Measurements from ENCODE around the gene SPTBN1.

SPTBN1 gene

DNA sequence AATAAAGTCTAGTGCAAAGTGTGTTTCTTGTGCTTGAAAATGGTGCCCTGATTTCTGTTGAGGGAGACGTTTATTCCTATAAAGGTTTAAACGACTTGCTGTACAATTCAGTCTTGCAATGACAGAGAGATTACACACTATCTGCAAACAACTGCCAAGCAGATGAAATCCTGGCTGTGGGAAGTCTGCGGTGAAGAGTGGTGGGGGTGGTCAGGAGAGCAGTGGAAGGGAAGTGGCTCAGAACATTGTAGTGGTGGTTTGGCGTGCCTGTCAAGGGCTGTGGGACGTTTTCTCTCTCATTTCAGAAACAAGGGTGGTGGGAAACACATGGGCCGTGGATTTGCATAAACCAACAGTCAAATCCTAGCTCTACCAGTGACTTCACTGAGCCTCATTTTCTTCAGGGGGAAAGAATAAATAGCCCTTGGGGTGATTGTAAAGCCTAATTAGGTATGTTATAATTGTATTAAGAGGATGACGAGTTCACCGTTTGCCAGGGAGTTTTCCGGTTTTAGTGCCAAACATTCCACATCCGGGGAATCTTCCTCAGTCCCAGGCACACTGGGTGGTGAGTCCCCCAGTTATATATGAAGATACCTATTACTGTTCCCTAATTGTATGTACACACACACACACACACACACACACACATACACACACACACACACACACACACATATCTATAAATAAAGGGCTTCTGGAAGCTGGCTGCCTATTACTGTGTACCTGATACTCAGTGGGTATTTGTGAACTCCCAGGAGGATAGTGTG lies 115.0 kb downstream of the SPTBN1 start:
- Histone ChIP-seq H3K27ac (ENCODE audit: low read depth, low read length) (no peak overlapping the region), H3K9ac (ENCODE audit: low read length) (no peak overlapping the region)

GRCh38 chr2:54572262-54572635 lies 116.1 kb downstream of the SPTBN1 start:
- Histone ChIP-seq H3K4me3 (ENCODE audit: low read depth in 1 of 2, low read length in 2 of 2) (no peak overlapping the region), H3K4me1 (ENCODE audit: insufficient read depth, low read length) (peaks cover 66% of the 10 kb centered on the region), H3K9ac (ENCODE audit: low read length) (no peak overlapping the region), H3K27ac (ENCODE audit: low read depth, low read length) (no peak overlapping the region), H3K9me3 (ENCODE audit: low read length) (no peaks in the 10 kb centered on the region), H3K27me3 (ENCODE audit: control insufficient read depth in 1 of 2, insufficient read depth in 2 of 2, low read length in 2 of 2) (no peaks in the 10 kb centered on the region), H3K36me3 (ENCODE audit: insufficient read depth, low read length) (peaks cover 5% of the 10 kb centered on the region)

More for the DNA sequence above, 115.0 kb downstream of the SPTBN1 start:
- H3K36me3 ChIP-seq (ENCODE audit: insufficient read depth, low read length) = peaks cover 5% of the 10 kb centered on the region
- peaks cover 57% of the 10 kb centered on the region for H3K4me1 ChIP-seq (ENCODE audit: insufficient read depth, low read length)
- no peaks in the 10 kb centered on the region for H3K27me3 ChIP-seq (ENCODE audit: control insufficient read depth in 1 of 2, insufficient read depth in 2 of 2, low read length in 2 of 2)
- no peak overlapping the region for H3K4me3 ChIP-seq (ENCODE audit: low read depth in 1 of 2, low read length in 2 of 2)
- no peaks in the 10 kb centered on the region for H3K9me3 ChIP-seq (ENCODE audit: low read length)

DNA sequence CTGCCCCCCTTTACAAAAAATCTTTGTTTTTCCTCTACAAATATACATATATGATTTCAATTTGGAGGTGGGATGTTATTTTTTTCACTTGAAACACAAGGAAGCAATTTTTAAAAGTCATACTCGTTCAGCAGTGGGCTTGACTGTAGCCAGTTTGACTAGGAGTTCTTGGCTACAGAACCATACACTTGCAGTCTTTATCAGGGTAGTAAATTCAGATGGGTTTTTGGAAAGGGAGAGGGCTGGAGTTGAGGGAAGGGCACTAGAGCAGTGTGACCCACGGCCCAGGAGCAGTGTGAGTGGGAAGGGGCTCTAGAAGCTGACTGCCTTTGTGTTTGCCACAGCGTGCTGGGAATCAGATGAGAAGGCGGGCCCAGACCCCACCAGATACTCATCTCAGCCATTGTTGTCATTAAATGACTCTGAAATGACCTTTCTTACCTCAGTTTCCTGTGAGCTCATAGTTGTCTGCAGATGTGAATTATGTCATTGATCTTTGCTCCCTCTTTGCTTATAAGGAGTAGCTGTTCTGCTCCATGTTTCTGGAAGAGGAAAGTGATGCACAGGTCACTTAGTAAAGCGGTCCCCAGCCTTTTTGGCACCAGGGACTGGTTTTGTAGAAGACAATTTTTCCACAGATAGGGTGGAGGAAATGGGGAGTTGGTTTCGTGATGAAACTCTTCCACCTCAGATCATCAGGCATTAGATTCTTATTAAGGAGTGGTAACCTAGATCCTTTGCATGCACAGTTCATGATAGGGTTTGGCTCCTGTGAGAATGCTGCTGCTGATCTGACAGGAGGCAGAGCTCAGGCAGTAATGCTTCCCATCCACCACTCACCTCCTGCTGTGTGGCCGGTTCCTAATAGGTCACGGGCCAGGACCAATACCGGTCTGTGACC lies 116.8 kb downstream of the SPTBN1 start:
- Histone ChIP-seq H3K4me1 (ENCODE audit: insufficient read depth, low read length) (peaks cover 73% of the 10 kb centered on the region), H3K27ac (ENCODE audit: low read depth, low read length) (no peak overlapping the region), H3K9me3 (ENCODE audit: low read length) (no peaks in the 10 kb centered on the region), H3K9ac (ENCODE audit: low read length) (no peak overlapping the region), H3K27me3 (ENCODE audit: control insufficient read depth in 1 of 2, insufficient read depth in 2 of 2, low read length in 2 of 2) (no peaks in the 10 kb centered on the region), H3K4me3 (ENCODE audit: low read depth in 1 of 2, low read length in 2 of 2) (no peak overlapping the region), H3K36me3 (ENCODE audit: insufficient read depth, low read length) (peaks cover 5% of the 10 kb centered on the region)

DNA sequence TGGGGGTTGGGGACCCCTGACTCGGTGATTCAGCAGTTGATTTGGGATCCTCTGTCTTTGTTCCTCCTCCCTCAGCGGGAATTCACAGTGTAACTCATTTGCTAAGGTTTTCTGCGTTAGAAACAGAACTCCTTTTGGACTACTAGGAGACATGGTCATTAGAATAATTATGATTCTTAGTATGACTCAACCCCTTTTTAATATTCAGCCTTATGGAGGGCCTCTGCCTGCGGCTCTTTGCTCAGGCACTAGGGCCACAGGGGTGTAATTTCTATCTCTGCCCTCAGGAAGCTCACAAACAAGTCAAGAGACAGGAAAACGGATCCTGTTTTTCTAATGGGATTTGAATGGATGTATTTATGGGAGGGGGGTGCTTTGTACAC lies 117.4 kb downstream of the SPTBN1 start:
- peaks cover 5% of the 10 kb centered on the region for H3K36me3 ChIP-seq (ENCODE audit: insufficient read depth, low read length)
- no peaks in the 10 kb centered on the region for H3K27me3 ChIP-seq (ENCODE audit: control insufficient read depth in 1 of 2, insufficient read depth in 2 of 2, low read length in 2 of 2)
- peaks cover 77% of the 10 kb centered on the region for H3K4me1 ChIP-seq (ENCODE audit: insufficient read depth, low read length)
- no peak overlapping the region for H3K9ac ChIP-seq (ENCODE audit: low read length)
- no peak overlapping the region for H3K4me3 ChIP-seq (ENCODE audit: low read depth in 1 of 2, low read length in 2 of 2)
- H3K9me3 ChIP-seq (ENCODE audit: low read length) = no peaks in the 10 kb centered on the region
- H3K27ac ChIP-seq (ENCODE audit: low read depth, low read length) = no peak overlapping the region

DNA sequence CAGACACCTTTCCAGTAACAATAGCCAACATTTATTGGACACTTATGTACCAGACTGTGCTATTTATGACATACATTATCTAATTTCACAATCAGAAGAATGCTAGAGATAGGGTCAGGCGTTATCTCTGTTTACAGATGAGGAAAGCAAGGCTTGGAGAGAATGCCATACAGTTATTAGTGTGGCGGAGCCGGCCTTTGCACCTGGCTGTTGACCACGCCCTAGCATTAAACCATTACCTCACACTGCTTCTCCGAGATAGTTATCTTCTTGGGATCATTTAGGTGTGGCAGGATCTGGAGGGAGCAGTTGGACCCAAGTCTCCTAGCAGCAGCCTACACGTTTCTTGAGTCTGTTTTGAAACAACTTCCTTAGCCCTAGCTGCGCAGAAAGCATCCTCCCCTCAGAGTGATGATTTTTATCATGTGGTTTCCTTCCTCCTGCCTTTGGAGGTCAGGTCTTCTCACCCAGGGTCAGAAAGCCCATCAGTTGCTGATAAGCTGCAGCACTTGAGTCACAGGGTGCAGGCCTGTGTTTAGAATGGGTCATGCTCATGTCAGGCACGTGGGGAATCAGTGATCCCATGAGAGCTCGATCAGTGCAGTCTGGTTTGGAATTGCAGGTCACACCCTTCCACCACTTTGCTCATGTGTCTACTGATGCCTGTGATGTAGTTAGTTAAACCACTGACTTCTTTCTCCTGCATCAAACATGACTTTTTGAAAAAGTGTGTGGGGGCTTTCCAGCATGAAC lies 118.2 kb downstream of the SPTBN1 start:
- Histone ChIP-seq H3K4me1 (ENCODE audit: insufficient read depth, low read length) (peaks cover 77% of the 10 kb centered on the region), H3K4me3 (ENCODE audit: low read depth in 1 of 2, low read length in 2 of 2) (no peak overlapping the region), H3K9ac (ENCODE audit: low read length) (no peak overlapping the region), H3K36me3 (ENCODE audit: insufficient read depth, low read length) (peaks cover 5% of the 10 kb centered on the region), H3K27me3 (ENCODE audit: control insufficient read depth in 1 of 2, insufficient read depth in 2 of 2, low read length in 2 of 2) (no peaks in the 10 kb centered on the region), H3K9me3 (ENCODE audit: low read length) (no peaks in the 10 kb centered on the region), H3K27ac (ENCODE audit: low read depth, low read length) (no peak overlapping the region)

GRCh38 chr2:54574860-54575247 lies 118.7 kb downstream of the SPTBN1 start:
- Histone ChIP-seq H3K9ac (ENCODE audit: low read length) (no peak overlapping the region), H3K4me1 (ENCODE audit: insufficient read depth, low read length) (peaks cover 77% of the 10 kb centered on the region), H3K9me3 (ENCODE audit: low read length) (no peaks in the 10 kb centered on the region), H3K36me3 (ENCODE audit: insufficient read depth, low read length) (peaks cover 5% of the 10 kb centered on the region), H3K4me3 (ENCODE audit: low read depth in 1 of 2, low read length in 2 of 2) (no peak overlapping the region), H3K27ac (ENCODE audit: low read depth, low read length) (no peak overlapping the region), H3K27me3 (ENCODE audit: control insufficient read depth in 1 of 2, insufficient read depth in 2 of 2, low read length in 2 of 2) (no peaks in the 10 kb centered on the region)

DNA sequence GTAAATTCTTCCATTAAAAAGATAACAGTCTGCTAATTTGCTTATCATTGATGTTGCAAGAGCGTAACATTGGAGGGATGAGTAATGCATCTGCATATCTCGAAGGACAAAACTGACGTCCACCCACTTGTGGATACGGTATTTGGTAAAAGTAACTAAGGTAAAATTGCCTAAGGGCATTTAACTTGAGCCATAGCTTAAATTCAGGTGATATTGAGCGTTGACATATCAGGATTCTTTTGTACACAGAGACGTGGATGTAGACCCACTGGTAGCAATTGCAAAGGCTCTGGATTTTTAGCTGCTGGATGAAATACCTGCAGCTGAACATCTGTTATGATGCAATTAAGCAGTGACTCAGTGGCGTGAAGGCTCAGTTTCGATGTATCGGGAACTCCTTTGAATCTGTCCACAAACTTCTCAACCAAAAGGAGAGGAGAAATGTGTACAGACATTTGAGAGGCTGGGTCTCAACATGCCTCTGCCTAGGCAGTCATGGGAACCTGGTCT lies 119.3 kb downstream of the SPTBN1 start:
- H3K27ac ChIP-seq (ENCODE audit: low read depth, low read length) = no peak overlapping the region

GRCh38 chr2:54577035-54577434 lies 120.9 kb downstream of the SPTBN1 start:
- Histone ChIP-seq H3K27me3 (ENCODE audit: control insufficient read depth in 1 of 2, insufficient read depth in 2 of 2, low read length in 2 of 2) (no peaks in the 10 kb centered on the region), H3K27ac (ENCODE audit: low read depth, low read length) (no peak overlapping the region), H3K9ac (ENCODE audit: low read length) (no peak overlapping the region), H3K4me1 (ENCODE audit: insufficient read depth, low read length) (peaks cover 60% of the 10 kb centered on the region), H3K4me3 (ENCODE audit: low read depth in 1 of 2, low read length in 2 of 2) (no peak overlapping the region), H3K36me3 (ENCODE audit: insufficient read depth, low read length) (peaks cover 5% of the 10 kb centered on the region), H3K9me3 (ENCODE audit: low read length) (no peaks in the 10 kb centered on the region)

More for the DNA sequence above, 119.3 kb downstream of the SPTBN1 start:
- Histone ChIP-seq H3K27me3 (ENCODE audit: control insufficient read depth in 1 of 2, insufficient read depth in 2 of 2, low read length in 2 of 2) (no peaks in the 10 kb centered on the region), H3K4me1 (ENCODE audit: insufficient read depth, low read length) (peaks cover 76% of the 10 kb centered on the region), H3K36me3 (ENCODE audit: insufficient read depth, low read length) (peaks cover 5% of the 10 kb centered on the region), H3K4me3 (ENCODE audit: low read depth in 1 of 2, low read length in 2 of 2) (no peak overlapping the region), H3K9me3 (ENCODE audit: low read length) (no peaks in the 10 kb centered on the region), H3K9ac (ENCODE audit: low read length) (no peak overlapping the region)

GRCh38 chr2:54577944-54578647 lies 122.0 kb downstream of the SPTBN1 start:
- Histone ChIP-seq H3K4me1 (ENCODE audit: insufficient read depth, low read length) (peaks cover 49% of the 10 kb centered on the region), H3K27me3 (ENCODE audit: control insufficient read depth in 1 of 2, insufficient read depth in 2 of 2, low read length in 2 of 2) (no peaks in the 10 kb centered on the region), H3K4me3 (ENCODE audit: low read depth in 1 of 2, low read length in 2 of 2) (no peak overlapping the region), H3K9me3 (ENCODE audit: low read length) (no peaks in the 10 kb centered on the region), H3K36me3 (ENCODE audit: insufficient read depth, low read length) (peaks cover 5% of the 10 kb centered on the region), H3K27ac (ENCODE audit: low read depth, low read length) (no peak overlapping the region), H3K9ac (ENCODE audit: low read length) (no peak overlapping the region)

- H3K27me3 ChIP-seq (ENCODE audit: control insufficient read depth in 1 of 2, insufficient read depth in 2 of 2, low read length in 2 of 2) = no peaks in the 10 kb centered on the region
- peaks cover 44% of the 10 kb centered on the region for H3K4me1 ChIP-seq (ENCODE audit: insufficient read depth, low read length)
- H3K9ac ChIP-seq (ENCODE audit: low read length) = no peak overlapping the region
- H3K36me3 ChIP-seq (ENCODE audit: insufficient read depth, low read length) = peaks cover 5% of the 10 kb centered on the region
- H3K9me3 ChIP-seq (ENCODE audit: low read length) = no peaks in the 10 kb centered on the region
- no peak overlapping the region for H3K4me3 ChIP-seq (ENCODE audit: low read depth in 1 of 2, low read length in 2 of 2)
- H3K27ac ChIP-seq (ENCODE audit: low read depth, low read length) = no peak overlapping the region
Measured at GRCh38 chr2:54578648-54579045, 122.5 kb downstream of the SPTBN1 start.

Measured in muscle layer of colon (tissue), 2 donors.